IgD-negative memory B cell (primary cell): ENCODE results near the gene FADS1. TPM values are rescaled to one million over a fixed set of nuclear protein-coding genes. Genes with fewer than 3 reads are reported as not detected.
A peak's percentile ranks its signal among the peaks of the same experiment; 100 is the strongest.

Experiments
- H3K27ac Mint-ChIP-seq, 3 donors: one replicate each; pipeline ENCODE4 v1.8.0; 2020 to 2022; ENCODE audit warnings: mild to moderate bottlenecking in 3 of 3, mixed read lengths in 3 of 3, moderate library complexity in 1 of 3
- H3K27me3 Mint-ChIP-seq: one replicate; pipeline ENCODE4 v1.8.0; 2021; ENCODE audit warnings: mixed read lengths
- H3K36me3 Mint-ChIP-seq: one replicate; pipeline ENCODE4 v1.8.0; 2020; ENCODE audit warnings: mild to moderate bottlenecking, mixed read lengths
- H3K4me1 Mint-ChIP-seq, 3 donors: one replicate each; pipeline ENCODE4 v1.8.0; 2020 to 2022; ENCODE audit warnings: mixed read lengths in 3 of 3, mild to moderate bottlenecking in 1 of 3
- H3K4me3 Mint-ChIP-seq, 4 donors: one replicate each; pipeline ENCODE4 v1.8.0; 2020 to 2022; ENCODE audit warnings: mild to moderate bottlenecking in 4 of 4, mixed read lengths in 4 of 4, moderate library complexity in 3 of 4
- H3K9me3 Mint-ChIP-seq, 3 donors: one replicate each; pipeline ENCODE4 v1.8.0; 2020 to 2021; ENCODE audit warnings: mixed read lengths in 3 of 3, mild to moderate bottlenecking in 1 of 3
- polyA plus RNA-seq: library from polyadenylated mRNA; unstranded; fragments of 300-500 nt; fragmentation: Illumina TruSeq; gene quantifications from one replicate; pipeline ENCODE4 v1.2.3, GENCODE V29; 2021

Gene FADS1
- polyA plus RNA-seq, 1 donor from 2014 or later, result 1.6 TPM

- Mint-ChIP-seq H3K4me3 (no peak overlapping the region), H3K27ac (no peak overlapping the region), H3K27me3 (no peaks in the 10 kb centered on the region)
These were observed 17.0 kb downstream of the FADS1 start for GRCh38 chr11:61799665-61800284.

DNA sequence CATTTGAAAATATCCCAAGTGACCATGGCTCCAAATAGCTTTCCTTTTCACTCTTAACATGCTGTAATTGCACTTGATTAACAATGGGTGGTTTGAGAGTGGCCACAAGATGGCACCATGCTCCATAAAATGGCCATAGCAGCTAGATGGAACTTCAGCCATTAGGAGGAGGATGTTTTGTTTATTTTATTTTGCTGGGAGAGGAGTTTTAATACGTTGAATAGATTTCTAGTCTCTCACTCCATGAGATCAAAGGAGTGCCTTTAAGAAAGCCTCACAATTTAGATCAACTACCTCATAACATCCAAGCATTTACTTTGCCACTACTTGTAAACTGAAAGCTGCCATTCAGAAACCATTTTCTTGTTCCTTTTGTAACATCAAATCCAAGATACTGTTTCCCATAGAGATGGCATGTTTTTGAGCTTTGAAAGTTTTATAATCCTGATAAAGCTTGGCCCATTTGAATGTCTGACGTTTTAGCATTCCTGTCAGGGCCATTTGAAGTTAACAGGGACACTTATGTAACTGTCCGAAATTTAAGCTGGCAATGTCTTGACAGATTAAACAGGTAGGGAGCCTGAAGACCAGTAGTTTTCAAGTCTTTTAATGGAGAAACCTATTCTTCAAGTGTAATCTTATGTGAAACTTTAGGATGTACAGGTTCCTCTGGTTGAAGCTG is 19.4 kb downstream of the FADS1 start:
- no peaks in the 10 kb centered on the region for H3K27me3 Mint-ChIP-seq
- H3K9me3 Mint-ChIP-seq, result no peaks in the 10 kb centered on the region
- peak overlapping the region in 2 of 4 donors; percentile 52 to 54 for H3K4me3 Mint-ChIP-seq
- no peak overlapping the region for H3K27ac Mint-ChIP-seq
- peaks cover 4% of the 10 kb centered on the region for H3K36me3 Mint-ChIP-seq
- H3K4me1 Mint-ChIP-seq, result peaks cover 4 to 13% (median 11%) of the 10 kb centered on the region in 3 donors

More at GRCh38 chr11:61799665-61800284, 17.0 kb downstream of the FADS1 start:
- Mint-ChIP-seq H3K4me1 (peaks cover 0 to 11% (median 1%) of the 10 kb centered on the region in 3 donors), H3K9me3 (no peaks in the 10 kb centered on the region), H3K36me3 (peaks cover 4% of the 10 kb centered on the region)

GRCh38 chr11:61795876-61796526 is 20.8 kb downstream of the FADS1 start:
- Mint-ChIP-seq H3K27ac (no peak overlapping the region), H3K9me3 (no peaks in the 10 kb centered on the region), H3K4me3 (no peak overlapping the region)

GRCh38 chr11:61795459-61795858 is 21.3 kb downstream of the FADS1 start:
- Mint-ChIP-seq H3K9me3 (no peaks in the 10 kb centered on the region), H3K4me3 (peak overlapping the region in 1 of 4 donors; percentile 25), H3K27ac (peak overlapping the region in 1 of 3 donors; percentile 84), H3K27me3 (no peaks in the 10 kb centered on the region), H3K4me1 (peaks cover 14 to 18% (median 17%) of the 10 kb centered on the region in 3 donors), H3K36me3 (peaks cover 4% of the 10 kb centered on the region)

More at GRCh38 chr11:61795876-61796526, 20.8 kb downstream of the FADS1 start:
- H3K4me1 Mint-ChIP-seq, result peaks cover 14 to 19% (median 17%) of the 10 kb centered on the region in 3 donors
- no peaks in the 10 kb centered on the region for H3K27me3 Mint-ChIP-seq
- peaks cover 4% of the 10 kb centered on the region for H3K36me3 Mint-ChIP-seq

DNA sequence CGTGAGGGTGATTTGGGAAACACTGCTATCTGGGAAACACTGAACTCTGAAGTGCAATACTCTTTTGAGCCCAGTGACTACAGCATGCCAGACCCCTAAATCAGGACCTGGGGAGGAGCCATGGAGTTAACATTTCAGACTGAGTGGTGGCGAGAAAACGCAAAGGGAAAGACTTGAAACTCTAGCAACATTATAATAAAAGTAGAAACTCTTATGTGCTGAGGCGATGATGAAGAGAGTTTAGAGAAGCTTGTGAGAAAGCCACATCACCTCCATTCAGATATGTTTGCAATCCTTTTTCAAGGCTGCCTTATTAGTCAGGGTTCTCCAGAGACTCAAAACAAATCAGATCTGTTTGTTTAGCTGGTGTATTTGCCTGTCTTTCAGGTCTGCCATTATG is 22.2 kb downstream of the FADS1 start:
- Mint-ChIP-seq H3K9me3 (no peaks in the 10 kb centered on the region), H3K27me3 (no peaks in the 10 kb centered on the region), H3K4me3 (peak overlapping the region in 2 of 4 donors; percentile 25 to 49)

GRCh38 chr11:61793829-61794204 is 23.0 kb downstream of the FADS1 start:
- peak overlapping the region in 1 of 3 donors; percentile 99 for H3K27ac Mint-ChIP-seq
- peak overlapping the region; percentile 66 to 96 (median 95) for H3K4me3 Mint-ChIP-seq
- peaks cover 4% of the 10 kb centered on the region for H3K36me3 Mint-ChIP-seq
- H3K4me1 Mint-ChIP-seq, result peaks cover 14 to 20% (median 17%) of the 10 kb centered on the region in 3 donors
- no peaks in the 10 kb centered on the region for H3K27me3 Mint-ChIP-seq
- H3K9me3 Mint-ChIP-seq, result no peaks in the 10 kb centered on the region

More for the DNA sequence above, 22.2 kb downstream of the FADS1 start:
- H3K27ac Mint-ChIP-seq, result no peak overlapping the region
- peaks cover 14 to 19% (median 17%) of the 10 kb centered on the region in 3 donors for H3K4me1 Mint-ChIP-seq
- peaks cover 4% of the 10 kb centered on the region for H3K36me3 Mint-ChIP-seq

- peak overlapping the region; percentile 89 to 96 (median 95) for H3K4me3 Mint-ChIP-seq
- H3K4me1 Mint-ChIP-seq, result peaks cover 14 to 20% (median 16%) of the 10 kb centered on the region in 3 donors
These were observed 23.5 kb downstream of the FADS1 start for GRCh38 chr11:61793083-61793828.

GRCh38 chr11:61792310-61793082 is 24.3 kb downstream of the FADS1 start, which contains the start of the genes FEN1 and TMEM258:
TSS of gene FEN1 (plus strand) at chr11:61792911. CDS start at chr11:61795362, 2,451 bp downstream.
TSS of gene TMEM258 (minus strand) at chr11:61792599. CDS start at chr11:61792558, 41 bp downstream.
- Mint-ChIP-seq H3K4me1 (peaks cover 14 to 20% (median 16%) of the 10 kb centered on the region in 3 donors), H3K9me3 (no peaks in the 10 kb centered on the region), H3K4me3 (peak within 1 kb of the TSS; percentile 89 to 96 (median 95)), H3K27me3 (no peaks in the 10 kb centered on the region), H3K27ac (peak within 1 kb of the TSS; percentile 94 to 99 (median 98)), H3K36me3 (peaks cover 4% of the 10 kb centered on the region)

More at GRCh38 chr11:61793083-61793828, 23.5 kb downstream of the FADS1 start:
- Mint-ChIP-seq H3K9me3 (no peaks in the 10 kb centered on the region), H3K27me3 (no peaks in the 10 kb centered on the region), H3K27ac (peak overlapping the region; percentile 94 to 99 (median 98)), H3K36me3 (peaks cover 4% of the 10 kb centered on the region)

DNA sequence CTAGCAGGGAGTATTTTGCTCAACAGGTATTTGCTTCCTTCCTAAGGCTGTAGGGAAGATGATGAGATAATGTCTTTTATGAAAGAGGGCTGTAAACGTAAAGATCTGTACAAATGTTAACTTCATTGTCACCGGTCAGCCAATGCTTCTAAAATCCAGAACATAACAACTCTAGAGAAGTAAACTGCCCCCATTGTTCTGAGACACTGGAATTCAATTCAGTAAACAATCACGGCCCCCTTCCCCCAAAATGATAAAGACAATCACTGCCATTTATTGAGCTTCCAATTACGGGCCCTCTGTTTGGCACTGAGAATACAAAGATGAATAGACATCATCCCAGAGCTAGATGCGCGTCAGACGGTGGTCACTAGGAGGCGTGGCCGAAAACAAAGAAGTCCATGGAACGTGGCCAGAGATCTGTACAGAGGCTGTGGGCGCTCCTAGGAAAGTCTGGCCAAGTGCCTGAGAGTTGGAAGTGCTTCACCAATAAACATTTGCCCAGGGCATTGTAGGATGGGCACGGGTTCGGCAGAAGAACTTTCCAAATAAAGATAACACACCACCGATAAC is 25.0 kb downstream of the FADS1 start:
- H3K27ac Mint-ChIP-seq, result peak overlapping the region; percentile 94 to 99 (median 98)
- no peaks in the 10 kb centered on the region for H3K36me3 Mint-ChIP-seq
- H3K27me3 Mint-ChIP-seq, result no peaks in the 10 kb centered on the region
- H3K9me3 Mint-ChIP-seq, result no peaks in the 10 kb centered on the region
- peak overlapping the region; percentile 89 to 96 (median 95) for H3K4me3 Mint-ChIP-seq
- peaks cover 14 to 17% (median 16%) of the 10 kb centered on the region in 3 donors for H3K4me1 Mint-ChIP-seq

GRCh38 chr11:61787928-61788491 is 28.8 kb downstream of the FADS1 start:
- peaks cover 7 to 14% (median 9%) of the 10 kb centered on the region in 3 donors for H3K4me1 Mint-ChIP-seq

GRCh38 chr11:61785837-61786402 is 30.9 kb downstream of the FADS1 start:
- Mint-ChIP-seq H3K9me3 (no peaks in the 10 kb centered on the region), H3K27ac (no peak overlapping the region), H3K4me3 (no peak overlapping the region), H3K36me3 (no peaks in the 10 kb centered on the region), H3K4me1 (peaks cover 0 to 3% (median 0%) of the 10 kb centered on the region in 3 donors), H3K27me3 (no peaks in the 10 kb centered on the region)

More at GRCh38 chr11:61787928-61788491, 28.8 kb downstream of the FADS1 start:
- no peak overlapping the region for H3K27ac Mint-ChIP-seq
- no peaks in the 10 kb centered on the region for H3K36me3 Mint-ChIP-seq
- no peaks in the 10 kb centered on the region for H3K9me3 Mint-ChIP-seq
- no peak overlapping the region for H3K4me3 Mint-ChIP-seq
- H3K27me3 Mint-ChIP-seq, result no peaks in the 10 kb centered on the region

GRCh38 chr11:61784506-61784805 is 32.3 kb downstream of the FADS1 start:
- Mint-ChIP-seq H3K27me3 (no peaks in the 10 kb centered on the region), H3K4me1 (peaks cover 0 to under 1% (median 0%) of the 10 kb centered on the region in 3 donors), H3K27ac (no peak overlapping the region), H3K9me3 (no peaks in the 10 kb centered on the region), H3K36me3 (no peaks in the 10 kb centered on the region), H3K4me3 (no peak overlapping the region)
